GM08714 (cell line): ENCODE results near the gene RABGGTA.

Experiments
- H3K4me3 ChIP-seq: fragments of 200-500 bp; sonication (Bioruptor generic); 2 replicates; pipeline ENCODE4 v1.5.1; 2014; ENCODE audit warnings: mild to moderate bottlenecking, low read length, inconsistent platforms
- ZNF274 ChIP-seq: IDR thresholded peaks from 2 replicates; pipeline ENCODE4 v1.6.1; 2012; ENCODE audit warnings: mild to moderate bottlenecking, low read depth, low read length

Gene RABGGTA

DNA sequence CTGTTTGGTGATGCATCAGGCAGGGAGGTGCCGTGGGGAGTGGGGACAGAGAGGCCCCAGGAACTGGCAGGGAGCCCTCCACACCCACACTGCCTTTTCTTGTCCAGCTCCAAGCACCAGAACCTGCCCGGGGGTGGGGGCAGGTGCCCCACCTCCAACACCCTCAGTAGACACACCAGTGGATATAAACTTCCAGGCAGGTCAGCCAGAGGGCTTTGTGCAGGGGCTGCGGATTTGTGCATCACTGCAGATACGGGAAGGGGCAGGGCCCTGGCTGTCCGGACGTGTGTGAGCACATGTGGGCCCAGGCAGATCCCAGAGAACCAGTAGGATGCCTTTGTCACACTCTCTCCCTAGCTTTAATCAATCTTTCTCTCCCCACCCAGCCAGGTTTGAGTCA lies 7.1 kb downstream of the RABGGTA start:
- TF ChIP-seq ZNF274: no peak
- no peak overlapping the region for H3K4me3 ChIP-seq

GRCh38 chr14:24263848-24264247 lies 7.5 kb downstream of the RABGGTA start:
- TF ChIP-seq ZNF274: no peak
- no peak overlapping the region for H3K4me3 ChIP-seq

GRCh38 chr14:24262821-24263733 lies 8.3 kb downstream of the RABGGTA start, which contains the start of gene TGM1:
TGM1 (minus strand) TSS chr14:24263177; CDS start chr14:24262352, 825 bp downstream.
- no peak within 1 kb of the TSS for H3K4me3 ChIP-seq
- TF ChIP-seq ZNF274: no peak

DNA sequence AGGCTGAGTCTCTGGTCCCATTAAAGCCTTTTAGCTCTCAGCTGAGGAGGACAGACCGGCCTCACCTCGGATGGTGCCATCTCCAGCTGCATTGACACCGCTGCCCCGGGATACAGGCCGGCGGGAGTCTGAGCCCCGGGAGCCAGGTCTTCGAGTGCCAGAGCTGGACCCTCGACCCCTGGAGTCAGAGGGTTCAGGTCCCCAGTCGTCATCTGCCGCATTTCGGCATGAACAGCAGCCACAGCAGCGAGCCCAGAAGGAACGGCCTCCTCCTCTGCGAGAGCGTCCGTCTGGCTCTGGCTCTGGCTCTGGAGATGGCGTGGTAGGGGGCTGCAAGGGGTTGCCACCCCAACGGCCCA lies 9.4 kb downstream of the RABGGTA start:
- TF ChIP-seq ZNF274: no peak
- H3K4me3 ChIP-seq: no peak overlapping the region

DNA sequence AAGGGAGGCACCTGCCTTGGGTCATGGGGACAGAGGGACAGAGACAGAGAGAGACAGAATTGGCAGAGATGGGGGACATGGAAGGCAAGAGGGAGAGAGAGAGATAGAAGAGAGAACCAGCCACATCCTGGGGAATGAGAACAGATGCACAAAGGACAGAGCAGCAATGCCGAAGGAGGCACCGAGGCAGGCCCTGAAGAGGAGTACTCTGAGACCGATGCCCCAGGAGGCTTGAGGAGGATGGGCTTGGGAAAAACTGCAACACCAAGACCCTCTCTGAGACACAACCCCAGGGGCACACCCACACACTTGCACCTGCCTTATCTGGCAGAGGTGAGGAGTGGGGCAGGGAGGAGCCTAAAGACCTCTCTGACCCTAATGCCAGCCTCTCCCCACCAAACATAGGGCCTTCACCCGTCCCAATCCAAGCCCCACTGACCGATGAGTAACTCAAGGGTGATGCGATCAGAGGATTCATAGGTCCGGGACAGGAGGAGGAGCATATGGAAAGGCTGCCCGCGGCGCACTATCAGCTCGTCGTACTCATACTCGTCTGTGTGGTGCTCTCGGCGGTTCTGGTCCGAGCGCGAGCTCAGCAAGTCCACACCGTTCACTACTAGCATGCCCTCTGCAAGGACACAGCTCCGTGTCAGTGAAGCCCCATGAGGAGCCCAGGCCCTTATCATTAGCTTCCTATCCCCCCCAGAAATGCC lies 10.0 kb downstream of the RABGGTA start:
- no peak for TF ChIP-seq ZNF274
- no peak overlapping the region for H3K4me3 ChIP-seq

DNA sequence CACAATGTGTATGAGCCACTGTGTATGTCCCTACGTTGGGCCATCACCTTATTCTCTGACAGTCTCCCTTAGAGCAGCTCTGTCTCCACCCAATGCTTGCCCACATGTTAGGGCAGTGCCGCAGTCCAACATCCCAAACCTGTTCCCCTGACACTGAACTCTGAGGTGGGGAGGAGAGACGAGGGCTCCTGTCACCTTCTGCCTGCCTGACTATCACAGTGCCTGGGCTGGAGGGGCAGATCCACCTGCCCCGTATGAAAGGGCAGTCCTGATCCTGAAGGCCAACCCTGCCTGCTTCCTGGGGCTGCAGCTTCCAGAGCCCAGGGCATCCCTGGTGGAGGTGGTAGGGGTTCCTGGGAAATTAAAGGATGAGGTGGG lies 10.6 kb downstream of the RABGGTA start:
- no peak for TF ChIP-seq ZNF274
- H3K4me3 ChIP-seq: no peak overlapping the region

GRCh38 chr14:24260026-24260779 lies 11.2 kb downstream of the RABGGTA start:
- no peak for TF ChIP-seq ZNF274
- no peak overlapping the region for H3K4me3 ChIP-seq

- H3K4me3 ChIP-seq: no peak overlapping the region
- no peak for TF ChIP-seq ZNF274
Observed at GRCh38 chr14:24259282-24260025, 11.9 kb downstream of the RABGGTA start.

- H3K4me3 ChIP-seq: no peak overlapping the region
- TF ChIP-seq ZNF274: no peak
Observed at GRCh38 chr14:24258548-24259265, 12.7 kb downstream of the RABGGTA start.

DNA sequence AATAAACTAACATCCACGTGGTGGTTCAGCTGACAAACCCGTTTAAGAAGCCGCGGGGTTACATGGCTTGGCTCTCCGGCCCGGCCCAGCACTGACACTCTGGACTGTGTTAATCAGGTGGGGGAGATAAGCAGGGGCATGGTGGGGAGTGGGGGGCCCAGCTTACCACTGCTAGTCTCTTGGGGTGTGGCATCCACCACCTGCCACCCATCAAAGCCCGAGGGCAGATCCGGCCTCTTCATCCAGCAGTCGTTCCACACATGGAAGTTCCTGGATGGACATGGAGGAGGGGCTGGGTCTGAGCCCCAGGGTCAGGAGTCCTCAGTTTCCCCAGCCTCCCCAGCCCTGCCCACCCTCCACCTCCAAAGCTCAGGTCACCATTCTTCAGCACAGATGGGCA lies 13.3 kb downstream of the RABGGTA start:
- H3K4me3 ChIP-seq: no peak overlapping the region
- TF ChIP-seq ZNF274: no peak

- H3K4me3 ChIP-seq: no peak overlapping the region
- no peak for TF ChIP-seq ZNF274
Observed at GRCh38 chr14:24256960-24257359, 14.4 kb downstream of the RABGGTA start.

- H3K4me3 ChIP-seq: no peak overlapping the region
- TF ChIP-seq ZNF274: no peak
Observed at GRCh38 chr14:24255931-24256711, 15.3 kb downstream of the RABGGTA start.

DNA sequence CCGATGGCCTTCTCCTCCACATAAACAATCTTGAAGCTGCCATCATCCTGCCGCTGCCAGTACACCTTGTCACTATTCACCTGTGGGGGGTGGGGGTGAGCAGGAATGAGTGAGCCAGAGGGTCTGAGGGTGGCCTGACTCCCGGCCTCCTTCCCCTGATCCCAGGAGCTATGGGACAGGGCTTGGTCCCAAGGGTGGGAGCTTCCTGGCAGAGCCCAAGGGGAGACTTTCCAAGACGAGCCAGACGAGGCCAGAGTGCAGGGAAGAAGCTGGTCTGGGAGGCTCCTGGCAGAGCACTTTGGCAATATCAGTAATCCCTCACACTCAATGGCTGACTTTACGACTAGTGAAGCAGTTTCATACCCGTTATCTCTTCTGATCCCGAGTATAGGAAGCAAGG lies 16.0 kb downstream of the RABGGTA start:
- TF ChIP-seq ZNF274: no peak
- no peak overlapping the region for H3K4me3 ChIP-seq
